Measurements from ENCODE around the gene ZSCAN29.
A peak's percentile ranks its signal among the peaks of the same experiment; 100 is the strongest.

ZSCAN29 gene

GRCh38 chr15:43346305-43346704 lies 24.5 kb downstream of the ZSCAN29 start:
- DNase-seq, result peak; percentile 21

- DNase-seq, result no peak
Measured at GRCh38 chr15:43330780-43331087, 40.1 kb downstream of the ZSCAN29 start.

GRCh38 chr15:43329960-43330779 lies 40.7 kb downstream of the ZSCAN29 start, which contains the start of gene LCMT2:
TSS of gene LCMT2 (minus strand) at chr15:43330573. CDS start at chr15:43330489, 84 bp downstream.
- peak; percentile 89 for DNase-seq

GRCh38 chr15:43329217-43329959 lies 41.5 kb downstream of the ZSCAN29 start:
- DNase-seq, result no peak

- peak; percentile 37 for DNase-seq
Measured at GRCh38 chr15:43325039-43325684, 45.7 kb downstream of the ZSCAN29 start.

- no peak for DNase-seq
Measured at GRCh38 chr15:43318990-43319771, 51.7 kb downstream of the ZSCAN29 start.

- DNase-seq, result no peak
Measured at GRCh38 chr15:43317566-43318184, 53.2 kb downstream of the ZSCAN29 start.

GRCh38 chr15:43316971-43317346 lies 53.9 kb downstream of the ZSCAN29 start:
- DNase-seq, result no peak

GRCh38 chr15:43316016-43316970 lies 54.5 kb downstream of the ZSCAN29 start:
- DNase-seq, result no peak

GRCh38 chr15:43314171-43314570 lies 56.7 kb downstream of the ZSCAN29 start:
- DNase-seq, result no peak

- no peak for DNase-seq
Measured at GRCh38 chr15:43312378-43312777, 58.5 kb downstream of the ZSCAN29 start.
